CD4-positive, alpha-beta T cell treated with Interleukin-6 for 4 hours (primary cell): ENCODE data around the gene L3MBTL3.

Experiments used
- DNase-seq: peaks from one replicate; pipeline ENCODE4 v3.0.0-alpha.2; 2020; ENCODE audit warnings: mixed read lengths

L3MBTL3 gene

GRCh38 chr6:130018292-130018743, at the start of gene L3MBTL3:
Gene L3MBTL3, plus strand, starts transcription at chr6:130018581. Its CDS starts 24,119 bp downstream, at chr6:130042700.
- DNase-seq: peak; percentile 94

GRCh38 chr6:129969064-129969463, 49.3 kb upstream of the L3MBTL3 start:
- DNase-seq: no peak

- DNase-seq: no peak
Observed at GRCh38 chr6:129976110-129976509, 42.3 kb upstream of the L3MBTL3 start.

GRCh38 chr6:129978148-129978916, 40.0 kb upstream of the L3MBTL3 start:
- DNase-seq: no peak

- no peak for DNase-seq
Observed at GRCh38 chr6:129980821-129981220, 37.6 kb upstream of the L3MBTL3 start.

- DNase-seq: no peak
Observed at GRCh38 chr6:129981598-129981997, 36.8 kb upstream of the L3MBTL3 start.

GRCh38 chr6:129989396-129989795, 29.0 kb upstream of the L3MBTL3 start:
- DNase-seq: no peak

- no peak for DNase-seq
Observed at GRCh38 chr6:129992881-129993280, 25.5 kb upstream of the L3MBTL3 start.

- DNase-seq: no peak
Observed at GRCh38 chr6:129994410-129994809, 24.0 kb upstream of the L3MBTL3 start.

- no peak for DNase-seq
Observed at GRCh38 chr6:129996387-129996786, 22.0 kb upstream of the L3MBTL3 start.

GRCh38 chr6:130000526-130001421, 17.6 kb upstream of the L3MBTL3 start:
- DNase-seq: no peak

- no peak for DNase-seq
Observed at GRCh38 chr6:130008236-130008873, 10.0 kb upstream of the L3MBTL3 start.

GRCh38 chr6:130009146-130009545, 9.2 kb upstream of the L3MBTL3 start:
- no peak for DNase-seq

GRCh38 chr6:130010387-130010786, 8.0 kb upstream of the L3MBTL3 start:
- no peak for DNase-seq

- no peak for DNase-seq
Observed at GRCh38 chr6:130012728-130013127, 5.7 kb upstream of the L3MBTL3 start.

- peak; percentile 57 for DNase-seq
Observed at GRCh38 chr6:130018744-130019325, 454 bp downstream of the L3MBTL3 start.

- peak; percentile 57 for DNase-seq
Observed at GRCh38 chr6:130019326-130020072, 1.1 kb downstream of the L3MBTL3 start.

GRCh38 chr6:130020073-130020906, 1.9 kb downstream of the L3MBTL3 start:
- DNase-seq: peak; percentile 66

- DNase-seq: peak; percentile 83
Observed at GRCh38 chr6:130020907-130021629, 2.7 kb downstream of the L3MBTL3 start.

- no peak for DNase-seq
Observed at GRCh38 chr6:130026859-130027258, 8.5 kb downstream of the L3MBTL3 start.
